ENCODE data around the gene KPNA1. TPM values are rescaled to one million over a fixed set of nuclear protein-coding genes. Genes with fewer than 3 reads are reported as not detected.

Gene KPNA1
- total and polyA plus RNA-seq, 4 donors: 10.8 to 55.2 (median 28.9) TPM

- H3K27ac ChIP-seq (ENCODE audit: low read depth in 1 of 2, low read length in 1 of 2): peak overlapping the region in 1 of 2 donors; percentile 21
- TF ChIP-seq CTCF (IDR thresholded peaks at IDR 0.05; ENCODE audit: control extremely low read depth, extremely low read depth): no peak
- 92 to 95% methylated on average over 4 of the region's 4 CpGs for WGBS, 2 donors
- H3K9ac ChIP-seq (ENCODE audit: insufficient read depth in 1 of 2, low read length in 2 of 2): no peak overlapping the region
- H3K4me3 ChIP-seq: no peak overlapping the region
- ATAC-seq (ENCODE audit: insufficient read depth, low FRiP score): no peak
- no peaks in the 10 kb centered on the region for H3K27me3 ChIP-seq (ENCODE audit: control insufficient read depth in 3 of 3, insufficient read depth in 3 of 3, low read length in 2 of 3)
- H3K4me1 ChIP-seq (ENCODE audit: control insufficient read depth in 5 of 5, insufficient read depth in 5 of 5, low read length in 5 of 5): peaks cover 0 to 2% (median 0%) of the 10 kb centered on the region in 5 donors
- peaks cover 0 to 35% (median 22%) of the 10 kb centered on the region in 4 donors for H3K36me3 ChIP-seq (ENCODE audit: control insufficient read depth in 4 of 4, insufficient read depth in 4 of 4, low read length in 4 of 4)
- no peak for DNase-seq
- no peaks in the 10 kb centered on the region for H3K9me3 ChIP-seq (ENCODE audit: control insufficient read depth in 4 of 4, insufficient read depth in 3 of 4, low read length in 3 of 4)
Observed at GRCh38 chr3:122406198-122406597, 108.5 kb downstream of the KPNA1 start.

- Histone ChIP-seq H3K4me3 (no peak overlapping the region), H3K4me1 (ENCODE audit: control insufficient read depth in 5 of 5, insufficient read depth in 5 of 5, low read length in 5 of 5) (peaks cover 0 to 2% (median 0%) of the 10 kb centered on the region in 5 donors), H3K27ac (ENCODE audit: low read depth in 1 of 2, low read length in 1 of 2) (no peak overlapping the region), H3K27me3 (ENCODE audit: control insufficient read depth in 3 of 3, insufficient read depth in 3 of 3, low read length in 2 of 3) (no peaks in the 10 kb centered on the region), H3K9me3 (ENCODE audit: control insufficient read depth in 4 of 4, insufficient read depth in 3 of 4, low read length in 3 of 4) (no peaks in the 10 kb centered on the region), H3K9ac (ENCODE audit: insufficient read depth in 1 of 2, low read length in 2 of 2) (no peak overlapping the region), H3K36me3 (ENCODE audit: control insufficient read depth in 4 of 4, insufficient read depth in 4 of 4, low read length in 4 of 4) (peaks cover 0 to 32% (median 20%) of the 10 kb centered on the region in 4 donors)
- no peak for ATAC-seq (ENCODE audit: insufficient read depth, low FRiP score)
- WGBS, 2 donors: 79 to 96% methylated on average over 3 of the region's 3 CpGs
- TF ChIP-seq CTCF (IDR thresholded peaks at IDR 0.05; ENCODE audit: control extremely low read depth, extremely low read depth): no peak
- no peak for DNase-seq
Observed at GRCh38 chr3:122405015-122405414, 109.7 kb downstream of the KPNA1 start.

- 88 to 91% methylated on average over 6 of the region's 6 CpGs for WGBS, 2 donors
- peaks cover 0 to 30% (median 16%) of the 10 kb centered on the region in 4 donors for H3K36me3 ChIP-seq (ENCODE audit: control insufficient read depth in 4 of 4, insufficient read depth in 4 of 4, low read length in 4 of 4)
- H3K27ac ChIP-seq (ENCODE audit: low read depth in 1 of 2, low read length in 1 of 2): no peak overlapping the region
- H3K9me3 ChIP-seq (ENCODE audit: control insufficient read depth in 4 of 4, insufficient read depth in 3 of 4, low read length in 3 of 4): no peaks in the 10 kb centered on the region
- ATAC-seq (ENCODE audit: insufficient read depth, low FRiP score): no peak
- DNase-seq: no peak
- no peak overlapping the region for H3K4me3 ChIP-seq
- TF ChIP-seq CTCF (IDR thresholded peaks at IDR 0.05; ENCODE audit: control extremely low read depth, extremely low read depth): no peak
- H3K27me3 ChIP-seq (ENCODE audit: control insufficient read depth in 3 of 3, insufficient read depth in 3 of 3, low read length in 2 of 3): no peaks in the 10 kb centered on the region
- H3K4me1 ChIP-seq (ENCODE audit: control insufficient read depth in 5 of 5, insufficient read depth in 5 of 5, low read length in 5 of 5): peaks cover 0 to 2% (median 0%) of the 10 kb centered on the region in 5 donors
- no peak overlapping the region for H3K9ac ChIP-seq (ENCODE audit: insufficient read depth in 1 of 2, low read length in 2 of 2)
Observed at GRCh38 chr3:122403489-122403888, 111.2 kb downstream of the KPNA1 start.

- Histone ChIP-seq H3K27me3 (ENCODE audit: control insufficient read depth in 3 of 3, insufficient read depth in 3 of 3, low read length in 2 of 3) (no peaks in the 10 kb centered on the region), H3K4me3 (no peak overlapping the region), H3K9ac (ENCODE audit: insufficient read depth in 1 of 2, low read length in 2 of 2) (no peak overlapping the region), H3K27ac (ENCODE audit: low read depth in 1 of 2, low read length in 1 of 2) (no peak overlapping the region), H3K36me3 (ENCODE audit: control insufficient read depth in 4 of 4, insufficient read depth in 4 of 4, low read length in 4 of 4) (peaks cover 0 to 17% (median 9%) of the 10 kb centered on the region in 4 donors), H3K9me3 (ENCODE audit: control insufficient read depth in 4 of 4, insufficient read depth in 3 of 4, low read length in 3 of 4) (no peaks in the 10 kb centered on the region), H3K4me1 (ENCODE audit: control insufficient read depth in 5 of 5, insufficient read depth in 5 of 5, low read length in 5 of 5) (no peaks in the 10 kb centered on the region)
- 97 to 98% methylated on average over 2 of the region's 2 CpGs for WGBS, 2 donors
- ATAC-seq (ENCODE audit: insufficient read depth, low FRiP score): no peak
- TF ChIP-seq CTCF (IDR thresholded peaks at IDR 0.05; ENCODE audit: control extremely low read depth, extremely low read depth): no peak
- no peak for DNase-seq
Observed at GRCh38 chr3:122398920-122399319, 115.8 kb downstream of the KPNA1 start.

Data from lung (tissue), 12 donors.